Measurements from ENCODE around the gene MARS1. TPM values are rescaled to one million over a fixed set of nuclear protein-coding genes. Genes with fewer than 3 reads are reported as not detected.

Gene MARS1
- total RNA-seq, 4 donors from 2014 or later = 53.2 to 81.0 (median 62.7) TPM

DNA sequence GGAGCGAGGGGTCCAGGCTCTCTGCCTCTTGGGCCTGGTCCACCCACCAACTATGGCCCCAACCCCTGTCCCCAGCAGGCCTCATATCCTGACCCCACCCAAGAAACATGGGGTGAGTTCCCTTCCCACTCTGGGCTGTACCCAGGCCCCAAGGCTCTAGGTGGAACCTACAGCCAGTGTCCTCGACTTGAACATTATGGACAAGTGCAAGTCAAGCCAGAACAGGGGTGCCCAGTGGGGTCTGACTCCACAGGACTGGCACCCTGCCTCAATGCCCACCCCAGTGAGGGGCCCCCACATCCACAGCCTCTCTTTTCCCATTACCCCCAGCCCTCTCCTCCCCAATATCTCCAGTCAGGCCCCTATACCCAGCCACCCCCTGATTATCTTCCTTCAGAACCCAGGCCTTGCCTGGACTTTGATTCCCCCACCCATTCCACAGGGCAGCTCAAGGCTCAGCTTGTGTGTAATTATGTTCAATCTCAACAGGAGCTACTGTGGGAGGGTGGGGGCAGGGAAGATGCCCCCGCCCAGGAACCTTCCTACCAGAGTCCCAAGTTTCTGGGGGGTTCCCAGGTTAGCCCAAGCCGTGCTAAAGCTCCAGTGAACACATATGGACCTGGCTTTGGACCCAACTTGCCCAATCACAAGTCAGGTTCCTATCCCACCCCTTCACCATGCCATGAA lies 16.8 kb upstream of the MARS1 start:
- H3K36me3 ChIP-seq = no peaks in the 10 kb centered on the region

DNA sequence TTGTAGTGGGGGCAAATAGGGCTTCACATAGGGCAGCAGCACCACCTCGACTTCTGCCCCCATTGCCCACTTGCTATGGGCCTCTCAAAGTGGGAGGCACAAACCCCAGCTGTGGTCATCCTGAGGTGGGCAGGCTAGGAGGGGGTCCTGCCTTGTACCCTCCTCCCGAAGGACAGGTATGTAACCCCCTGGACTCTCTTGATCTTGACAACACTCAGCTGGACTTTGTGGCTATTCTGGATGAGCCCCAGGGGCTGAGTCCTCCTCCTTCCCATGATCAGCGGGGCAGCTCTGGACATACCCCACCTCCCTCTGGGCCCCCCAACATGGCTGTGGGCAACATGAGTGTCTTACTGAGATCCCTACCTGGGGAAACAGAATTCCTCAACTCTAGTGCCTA lies 16.2 kb upstream of the MARS1 start:
- Histone ChIP-seq H3K4me1 (peaks cover 13 to 20% (median 18%) of the 10 kb centered on the region in 4 donors), H3K9me3 (no peaks in the 10 kb centered on the region), H3K27me3 (peaks cover 0 to 93% (median 29%) of the 10 kb centered on the region in 4 donors), H3K36me3 (no peaks in the 10 kb centered on the region), H3K4me3 (no peak overlapping the region), H3K27ac (replicated peaks in 1 of 4) (no peak overlapping the region)
- TF ChIP-seq CTCF (IDR thresholded peaks at IDR 0.05) (no peak), POLR2AphosphoS5 (IDR thresholded peaks at IDR 0.05) (no peak), EP300 (IDR thresholded peaks at IDR 0.05) (no peak), POLR2A (IDR thresholded peaks at IDR 0.05; ENCODE audit: low read depth) (no peak)
- intact Hi-C loops (cut with DNase I) = no loop called here
- WGBS = 92% methylated on average over 3 of the region's 3 CpGs
- no peak for DNase-seq (ENCODE audit: extremely low spot score)

More for the DNA sequence above, 16.8 kb upstream of the MARS1 start:
- no peak overlapping the region for H3K27ac ChIP-seq (replicated peaks in 1 of 4)
- no peaks in the 10 kb centered on the region for H3K9me3 ChIP-seq
- DNase-seq (ENCODE audit: extremely low spot score) = no peak
- peaks cover 0 to 87% (median 23%) of the 10 kb centered on the region in 4 donors for H3K27me3 ChIP-seq
- H3K4me1 ChIP-seq = peaks cover 11 to 15% (median 14%) of the 10 kb centered on the region in 4 donors
- no peak overlapping the region for H3K4me3 ChIP-seq
- WGBS = 82% methylated on average over 4 of the region's 4 CpGs
- intact Hi-C loops (cut with DNase I) = no loop called here
- TF ChIP-seq POLR2AphosphoS5 (IDR thresholded peaks at IDR 0.05) (no peak), CTCF (IDR thresholded peaks at IDR 0.05) (no peak)

DNA sequence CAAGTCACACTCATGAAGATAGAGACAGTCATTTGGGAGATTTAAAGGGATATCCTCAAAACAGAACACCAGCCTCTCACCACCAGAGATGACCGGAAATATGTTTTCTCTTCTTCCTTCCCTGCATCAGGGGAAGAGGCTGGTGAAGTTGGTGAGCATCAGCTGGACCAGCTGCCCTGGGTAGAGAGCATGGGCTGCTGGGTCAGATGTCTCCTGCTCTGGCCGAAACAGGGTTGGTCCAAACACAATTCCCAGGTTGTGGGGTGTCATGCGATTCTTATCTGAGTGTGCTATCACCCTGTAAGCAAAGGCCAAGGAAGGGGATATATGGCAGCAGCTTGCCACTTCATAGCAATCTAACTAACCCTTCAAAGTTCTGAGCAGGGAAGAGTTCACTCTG lies 15.5 kb upstream of the MARS1 start:
- H3K4me3 ChIP-seq = no peak overlapping the region
- peaks cover 13 to 20% (median 18%) of the 10 kb centered on the region in 4 donors for H3K4me1 ChIP-seq
- no peaks in the 10 kb centered on the region for H3K36me3 ChIP-seq
- H3K9me3 ChIP-seq = no peaks in the 10 kb centered on the region
- 92% methylated on average over 3 of the region's 3 CpGs for WGBS
- intact Hi-C loops (cut with DNase I) = no loop called here
- no peak overlapping the region for H3K27ac ChIP-seq (replicated peaks in 1 of 4)
- TF ChIP-seq EP300 (IDR thresholded peaks at IDR 0.05) (no peak), POLR2AphosphoS5 (IDR thresholded peaks at IDR 0.05) (no peak), CTCF (IDR thresholded peaks at IDR 0.05) (no peak), POLR2A (IDR thresholded peaks at IDR 0.05; ENCODE audit: low read depth) (no peak)
- H3K27me3 ChIP-seq = peaks cover 0 to 94% (median 34%) of the 10 kb centered on the region in 4 donors
- no peak for DNase-seq (ENCODE audit: extremely low spot score)

- intact Hi-C loops (cut with DNase I) = no loop called here
- Histone ChIP-seq H3K36me3 (no peaks in the 10 kb centered on the region), H3K4me3 (no peak overlapping the region), H3K9me3 (no peaks in the 10 kb centered on the region), H3K27ac (replicated peaks in 1 of 4) (no peak overlapping the region), H3K4me1 (peaks cover 13 to 20% (median 18%) of the 10 kb centered on the region in 4 donors), H3K27me3 (peaks cover 0 to 95% (median 37%) of the 10 kb centered on the region in 4 donors)
- no peak for DNase-seq (ENCODE audit: extremely low spot score)
- TF ChIP-seq POLR2A (IDR thresholded peaks at IDR 0.05; ENCODE audit: low read depth) = no peak
- TF ChIP-seq EP300 (IDR thresholded peaks at IDR 0.05) = no peak
- TF ChIP-seq POLR2AphosphoS5 (IDR thresholded peaks at IDR 0.05) = no peak
- TF ChIP-seq CTCF (IDR thresholded peaks at IDR 0.05) = no peak
- 39% methylated on average over 3 of the region's 3 CpGs for WGBS
Observed at GRCh38 chr12:57473392-57473791, 14.5 kb upstream of the MARS1 start.

GRCh38 chr12:57473886-57474285 lies 14.0 kb upstream of the MARS1 start:
- Histone ChIP-seq H3K4me3 (no peak overlapping the region), H3K4me1 (peaks cover 13 to 20% (median 18%) of the 10 kb centered on the region in 4 donors), H3K27me3 (peaks cover 0 to 95% (median 37%) of the 10 kb centered on the region in 4 donors), H3K27ac (replicated peaks in 1 of 4) (no peak overlapping the region), H3K36me3 (no peaks in the 10 kb centered on the region), H3K9me3 (no peaks in the 10 kb centered on the region)
- TF ChIP-seq POLR2A (IDR thresholded peaks at IDR 0.05; ENCODE audit: low read depth) = no peak
- no peak for TF ChIP-seq EP300 (IDR thresholded peaks at IDR 0.05)
- TF ChIP-seq POLR2AphosphoS5 (IDR thresholded peaks at IDR 0.05) = no peak
- TF ChIP-seq CTCF (IDR thresholded peaks at IDR 0.05) = no peak
- 90% methylated on average over 5 of the region's 5 CpGs for WGBS
- no peak for DNase-seq (ENCODE audit: extremely low spot score)
- intact Hi-C loops (cut with DNase I) = no loop called here

Measured in esophagus muscularis mucosa (tissue), 4 donors.